Stomach (tissue), 19 donors: Measurements from ENCODE around the gene SDHA. TPM values are rescaled to one million over a fixed set of nuclear protein-coding genes. Genes with fewer than 3 reads are reported as not detected.
A peak's percentile ranks its signal among the peaks of the same experiment; 100 is the strongest.
"Not testable (repeated sequence)": the region's sequence is repeated elsewhere in the genome, so short reads cannot be mapped to it uniquely, and the experiment has no call there.

Experiments
- DNase-seq, 2 donors: peaks; one replicate each; pipeline versions ENCODE4 v3.0.0 to v3.0.0-alpha.2; 2013 to 2019
- H3K27ac ChIP-seq, 5 donors: fragments of 200-600 bp in 4 of 5; sonication (generic) in 4 of 5; one replicate each; pipeline ENCODE4 v1.5.1; 2013 to 2019; ENCODE audit warnings: mild to moderate bottlenecking in 1 of 5, moderate library complexity in 1 of 5
- H3K27me3 ChIP-seq, 3 donors: fragments of 200-600 bp; sonication (generic); one replicate each; pipeline ENCODE4 v1.5.1; 2017 to 2019; ENCODE audit warnings: mixed run types in 1 of 3
- H3K36me3 ChIP-seq, 4 donors: fragments of 200-600 bp; sonication (generic); 1 replicate in 3 of 4; 2 replicates in 1 of 4; pipeline ENCODE4 v1.5.1; 2016 to 2019
- H3K4me1 ChIP-seq, 4 donors: fragments of 200-600 bp; sonication (generic); one replicate each; pipeline ENCODE4 v1.5.1; 2016 to 2019
- H3K4me3 ChIP-seq, 4 donors: fragments of 200-600 bp; sonication (generic) in 3 of 4; one replicate each; pipeline ENCODE4 v1.5.1; 2016 to 2019; ENCODE audit warnings: mild to moderate bottlenecking in 1 of 4
- H3K9me3 ChIP-seq, 4 donors: fragments of 200-600 bp; sonication (generic); one replicate each; pipeline ENCODE4 v1.5.1; 2016 to 2019
- CTCF ChIP-seq, 7 experiments: fragments of 450-650 bp in 4 of 7; fragments of 200-600 bp in 3 of 7; sonication (generic) in 3 of 7; IDR thresholded peaks; one replicate each; pipeline ENCODE4 v1.5.1; 2016 to 2019; ENCODE audit warnings: antibody characterized with exemption in 7 of 7, control low read depth in 2 of 7, mild to moderate bottlenecking in 1 of 7
- EP300 ChIP-seq: sonication (generic); formaldehyde crosslinking; IDR thresholded peaks from one replicate; pipeline ENCODE4 v1.6.1; 2017; ENCODE audit warnings: antibody characterized with exemption
- POLR2A ChIP-seq, 4 donors: fragments of 450-650 bp; IDR thresholded peaks; one replicate each; pipeline ENCODE4 v1.6.1; 2016; ENCODE audit warnings: antibody characterized with exemption in 4 of 4, control low read depth in 2 of 4, mild to moderate bottlenecking in 1 of 4, moderate library complexity in 1 of 4
- POLR2AphosphoS5 ChIP-seq, 3 donors: sonication (generic); formaldehyde crosslinking; IDR thresholded peaks; one replicate each; pipeline ENCODE4 v1.6.1; 2016; ENCODE audit warnings: antibody characterized with exemption in 3 of 3
- WGBS, 5 donors: extraction: QIAGEN DNeasy Blood & Tissue Kit in 3 of 5; methylation state at CpG; one replicate each; pipeline versions ENCODE4 v1.1.5 to v1.1.7; 2013 to 2018; 5-methylcytosine and 5-hydroxymethylcytosine counted together
- intact Hi-C: fragments of 100-400 bp; cut with DNase I; formaldehyde crosslinking; loops from one replicate; pipeline ENCODE4 v1.15.1; 2023; ENCODE audit warnings: low total_unique reads
- long read RNA-seq, 10 donors: transcript quantifications; one replicate each; lab custom pipeline, GENCODE V29; 2026
- polyA plus RNA-seq, 3 donors: library from polyadenylated mRNA; stranded (reverse); fragments of 200-250 nt; gene quantifications; one replicate each; pipeline ENCODE4 v1.2.3, GENCODE V29; 2013
- total RNA-seq, 5 donors: library from RNA; depleted of rRNA; stranded (reverse); fragments of >200 nt; gene quantifications; one replicate each; pipeline versions ENCODE4 v1.1.0 to v1.2.3, GENCODE V29; 2014 to 2016
- donor health status: healthy with polysubstance abuse.
- donor health status: Bipolar disorder and iron deficiency.
- donor health status: healthy.

The SDHA gene
- 100 to 1,000 TPM in 3 of 5 donors, 10 to 100 TPM in 2; 78.8 to 509 (median 116) TPM for total RNA-seq
- polyA plus RNA-seq = 100 to 1,000 TPM in 2 of 3 donors, 10 to 100 TPM in 1; 96.7 to 114 (median 108) TPM
- long read RNA-seq, donor 1, transcript SDHA-201 (15 exons, 2,390 nt) = major isoform, 10 of 25 reads
- long read RNA-seq, donor 1, partial matches to known transcripts = 13 of 25 reads
- long read RNA-seq, donor 1, other reads (novel, unspliced or antisense) = 0 of 25 reads
- long read RNA-seq, donor 2, transcript SDHA-201 (15 exons, 2,390 nt) = major isoform, 12 of 28 reads
- long read RNA-seq, donor 2, partial matches to known transcripts = 13 of 28 reads
- long read RNA-seq, donor 2, other reads (novel, unspliced or antisense) = 0 of 28 reads
- long read RNA-seq, donor 3, transcript SDHA-201 (15 exons, 2,390 nt) = major isoform, 15 of 40 reads
- long read RNA-seq, donor 3, partial matches to known transcripts = 21 of 40 reads
- long read RNA-seq, donor 3, other reads (novel, unspliced or antisense) = 0 of 40 reads
- long read RNA-seq, donor 4, partial matches to known transcripts = 0 of 4 reads
- long read RNA-seq, donor 4, other reads (novel, unspliced or antisense) = 0 of 4 reads
- long read RNA-seq, donor 5, transcript SDHA-201 (15 exons, 2,390 nt) = major isoform, 19 of 42 reads
- long read RNA-seq, donor 5, partial matches to known transcripts = 20 of 42 reads
- long read RNA-seq, donor 5, other reads (novel, unspliced or antisense) = 0 of 42 reads
- long read RNA-seq, donor 6, transcript SDHA-214 (6 exons, 3,001 nt) = minor isoform, 7 of 178 reads
- long read RNA-seq, donor 6, transcript SDHA-201 (15 exons, 2,390 nt) = major isoform, 61 of 178 reads
- long read RNA-seq, donor 6, partial matches to known transcripts = 106 of 178 reads
- long read RNA-seq, donor 6, other reads (novel, unspliced or antisense) = 0 of 178 reads
- long read RNA-seq, donor 7, transcript SDHA-201 (15 exons, 2,390 nt) = major isoform, 10 of 19 reads
- long read RNA-seq, donor 7, partial matches to known transcripts = 7 of 19 reads
- long read RNA-seq, donor 7, other reads (novel, unspliced or antisense) = 0 of 19 reads
- long read RNA-seq, donor 8, transcript SDHA-201 (15 exons, 2,390 nt) = major isoform, 24 of 69 reads
- long read RNA-seq, donor 8, partial matches to known transcripts = 31 of 69 reads
- long read RNA-seq, donor 8, other reads (novel, unspliced or antisense) = 5 of 69 reads
- long read RNA-seq, donor 9, transcript SDHA-201 (15 exons, 2,390 nt) = major isoform, 18 of 44 reads
- long read RNA-seq, donor 9, partial matches to known transcripts = 24 of 44 reads
- long read RNA-seq, donor 9, other reads (novel, unspliced or antisense) = 0 of 44 reads
- long read RNA-seq, donor 10, transcript SDHA-201 (15 exons, 2,390 nt) = major isoform, 13 of 27 reads
- long read RNA-seq, donor 10, partial matches to known transcripts = 13 of 27 reads
- long read RNA-seq, donor 10, other reads (novel, unspliced or antisense) = 0 of 27 reads

GRCh38 chr5:217494-218456, at the start of gene SDHA, which contains the start of gene CCDC127:
TSS of gene SDHA (plus strand) at chr5:218320. CDS start at chr5:218356, 36 bp downstream.
TSS of gene CCDC127 (minus strand) at chr5:218153. CDS start at chr5:216849, 1,304 bp downstream.
- intact Hi-C loops, H3K27me3 ChIP-seq, H3K9me3 ChIP-seq: not testable (repeated sequence)
- DNase-seq = peak; percentile 98 to 99
- 0 to 2% (median 1%) methylated on average over 21 to 75 of the region's 75 CpGs for WGBS, 5 donors
- H3K4me1 ChIP-seq = peaks cover 11 to 64% (median 39%) of the 10 kb centered on the region in 4 donors
- H3K36me3 ChIP-seq = peaks cover 0 to 19% (median 14%) of the 10 kb centered on the region in 4 donors
- H3K4me3 ChIP-seq = peak within 1 kb of the TSS; percentile 89 to 98 (median 98)
- peak within 1 kb of the TSS; percentile 88 to 94 (median 93) for H3K27ac ChIP-seq
- TF ChIP-seq POLR2AphosphoS5 (IDR thresholded peaks at IDR 0.05) = peak; percentile 93 to 98 (median 95)
- peak in 2 of 4 donors; percentile 34 to 51 for TF ChIP-seq POLR2A (IDR thresholded peaks at IDR 0.05)
- peak in 2 of 7 experiments; percentile 21 to 48 for TF ChIP-seq CTCF (IDR thresholded peaks at IDR 0.05)

- peak; percentile 39 to 67 for DNase-seq
- peaks cover 0 to 6% (median 0%) of the 10 kb centered on the region in 3 donors for H3K27me3 ChIP-seq
- no peaks in the 10 kb centered on the region for H3K36me3 ChIP-seq
- TF ChIP-seq EP300 (no peak), CTCF (IDR thresholded peaks at IDR 0.05) (no peak), POLR2A (IDR thresholded peaks at IDR 0.05) (no peak), POLR2AphosphoS5 (IDR thresholded peaks at IDR 0.05) (no peak)
- peaks cover 0 to 18% (median 7%) of the 10 kb centered on the region in 4 donors for H3K4me1 ChIP-seq
- H3K9me3 ChIP-seq = no peaks in the 10 kb centered on the region
- intact Hi-C loops = no loop called here
- peak overlapping the region in 1 of 5 donors; percentile 29 for H3K27ac ChIP-seq
- no peak overlapping the region for H3K4me3 ChIP-seq
- 69 to 81% (median 79%) methylated on average over 12 to 32 of the region's 32 CpGs for WGBS, 5 donors
Measured at GRCh38 chr5:169071-169727, 48.9 kb upstream of the SDHA start.

GRCh38 chr5:169728-170094, 48.4 kb upstream of the SDHA start:
- H3K4me1 ChIP-seq = peaks cover 0 to 18% (median 7%) of the 10 kb centered on the region in 4 donors
- H3K36me3 ChIP-seq = no peaks in the 10 kb centered on the region
- peaks cover 0 to 6% (median 0%) of the 10 kb centered on the region in 3 donors for H3K27me3 ChIP-seq
- DNase-seq = no peak
- no peak for TF ChIP-seq CTCF (IDR thresholded peaks at IDR 0.05)
- H3K4me3 ChIP-seq = no peak overlapping the region
- WGBS, 5 donors = 83 to 88% (median 84%) methylated on average over 10 to 12 of the region's 12 CpGs
- intact Hi-C loops = no loop called here
- H3K9me3 ChIP-seq = no peaks in the 10 kb centered on the region
- H3K27ac ChIP-seq = peak overlapping the region in 1 of 5 donors; percentile 29
